ENCODE measurements around the gene VSTM2B.

The VSTM2B gene

DNA sequence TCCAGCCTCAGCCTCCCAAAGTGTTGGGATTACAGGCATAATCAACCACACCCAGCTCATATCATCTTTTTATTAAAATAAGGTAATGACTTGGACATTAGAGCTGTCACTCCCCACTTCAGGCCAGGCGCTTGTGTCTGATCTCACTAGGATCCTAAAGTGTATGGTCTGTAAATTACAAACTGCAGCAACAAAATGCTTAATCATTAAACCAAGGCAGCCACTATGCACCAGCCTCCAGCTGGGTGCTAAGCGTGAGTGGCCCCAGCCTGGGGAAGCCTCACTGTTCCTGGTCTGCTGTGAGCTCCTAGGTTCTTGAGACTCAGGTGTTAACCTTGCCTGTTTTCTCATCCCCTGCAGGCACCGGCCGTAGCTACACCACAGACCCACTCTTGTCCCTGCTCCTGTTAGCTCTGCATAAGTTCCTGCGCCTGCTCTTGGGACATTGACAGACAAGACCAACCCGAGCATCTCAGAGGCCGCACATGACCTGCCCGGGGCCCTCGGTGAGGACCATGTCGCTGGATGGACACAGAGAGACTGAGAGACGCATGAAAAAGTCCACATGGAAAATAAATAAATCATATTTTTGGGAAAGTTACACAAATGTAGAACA is 37.8 kb downstream of the VSTM2B start:
- no peak overlapping the region for H3K4me2 ChIP-seq (ENCODE audit: insufficient read depth, low read length, poor library complexity, severe bottlenecking)
- no peak overlapping the region for H3K9ac ChIP-seq (ENCODE audit: low read depth, low read length, poor library complexity)
- peaks cover 0 to 4% of the 10 kb centered on the region in 2 donors for H3K9me3 ChIP-seq (replicated peaks in 1 of 2; ENCODE audit: control insufficient read depth in 2 of 2, insufficient read depth in 1 of 2, low read depth in 1 of 2, low read length in 2 of 2)
- H2AK5ac ChIP-seq (ENCODE audit: low read depth, low read length), result peak overlapping the region; percentile 89
- no peak overlapping the region for H2BK5ac ChIP-seq (ENCODE audit: low read length)
- no peak overlapping the region for H2AFZ ChIP-seq (ENCODE audit: low read length)
- H3K79me1 ChIP-seq (ENCODE audit: low read depth, low read length), result no peaks in the 10 kb centered on the region
- H3K27me3 ChIP-seq (ENCODE audit: control insufficient read depth in 3 of 3, insufficient read depth in 3 of 3, low read depth in 1 of 3, low read length in 3 of 3), result peaks cover 0 to 28% (median 0%) of the 10 kb centered on the region in 3 experiments
- no peak overlapping the region for H3K27ac ChIP-seq (replicated peaks; ENCODE audit: low read length)
- no peak overlapping the region for H3K18ac ChIP-seq (ENCODE audit: low read length)
- H2BK12ac ChIP-seq (ENCODE audit: low read length), result no peak overlapping the region
- DNase-seq (ENCODE audit: low spot score), result no peak
- no peak overlapping the region for H3K23ac ChIP-seq (ENCODE audit: low read depth, low read length, poor library complexity)
- H2BK15ac ChIP-seq (ENCODE audit: low read length), result no peak overlapping the region
- no peak overlapping the region for H3K14ac ChIP-seq (ENCODE audit: low read length)
- H3K36me3 ChIP-seq (replicated peaks in 1 of 2; ENCODE audit: control insufficient read depth in 2 of 2, insufficient read depth in 2 of 2, low read length in 2 of 2), result no peaks in the 10 kb centered on the region
- H3K4me3 ChIP-seq (ENCODE audit: low read length in 2 of 2), result no peak overlapping the region
- no peak overlapping the region for H4K91ac ChIP-seq (ENCODE audit: low read depth, low read length, poor library complexity)
- peaks cover 0 to 6% of the 10 kb centered on the region in 2 donors for H3K4me1 ChIP-seq (ENCODE audit: control insufficient read depth in 2 of 2, insufficient read depth in 1 of 2, low read depth in 1 of 2, low read length in 2 of 2)
- H3K4ac ChIP-seq (ENCODE audit: low read length), result no peak overlapping the region
- no CpG with 5 or more reads among the region's 11 CpGs for WGBS, 2 donors (ENCODE audit: extremely low coverage in 2 of 2, insufficient read length in 2 of 2, insufficient replicate concordance in 1 of 2)
- no peak overlapping the region for H2BK120ac ChIP-seq (ENCODE audit: low read depth, low read length)
- H4K8ac ChIP-seq (ENCODE audit: low read depth, low read length), result no peak overlapping the region

DNA sequence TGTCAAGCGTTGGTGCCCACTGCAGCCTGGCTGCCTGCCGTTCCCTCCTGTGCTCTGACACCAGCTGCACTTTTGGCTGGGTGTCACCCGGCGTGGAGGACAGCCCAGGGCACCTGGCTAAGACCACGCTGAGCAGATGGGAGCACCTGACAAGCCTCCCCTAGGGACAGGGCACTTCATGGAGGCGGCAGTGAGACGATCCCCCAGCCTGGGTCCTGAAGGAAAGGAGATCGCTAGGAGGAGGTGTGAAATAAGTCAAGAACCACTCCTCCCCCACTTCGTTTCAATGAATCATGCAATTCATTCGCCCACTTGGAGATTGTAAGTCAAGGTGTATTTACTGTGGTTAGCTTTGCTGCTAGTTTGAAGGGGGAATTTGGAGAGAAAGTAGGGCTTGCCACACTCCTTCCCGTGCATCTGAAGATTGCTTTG is 38.8 kb downstream of the VSTM2B start:
- Histone ChIP-seq H3K9ac (ENCODE audit: low read depth, low read length, poor library complexity) (no peak overlapping the region), H3K27ac (replicated peaks; ENCODE audit: low read length) (no peak overlapping the region), H3K4me1 (ENCODE audit: control insufficient read depth in 2 of 2, insufficient read depth in 1 of 2, low read depth in 1 of 2, low read length in 2 of 2) (peaks cover 0 to 6% of the 10 kb centered on the region in 2 donors), H2AFZ (ENCODE audit: low read length) (no peak overlapping the region), H3K4me3 (ENCODE audit: low read length in 2 of 2) (no peak overlapping the region), H3K36me3 (replicated peaks in 1 of 2; ENCODE audit: control insufficient read depth in 2 of 2, insufficient read depth in 2 of 2, low read length in 2 of 2) (no peaks in the 10 kb centered on the region), H2BK15ac (ENCODE audit: low read length) (no peak overlapping the region), H3K4me2 (ENCODE audit: insufficient read depth, low read length, poor library complexity, severe bottlenecking) (no peak overlapping the region), H4K8ac (ENCODE audit: low read depth, low read length) (no peak overlapping the region), H2BK12ac (ENCODE audit: low read length) (no peak overlapping the region), H2BK5ac (ENCODE audit: low read length) (no peak overlapping the region), H3K79me1 (ENCODE audit: low read depth, low read length) (no peaks in the 10 kb centered on the region), H3K23ac (ENCODE audit: low read depth, low read length, poor library complexity) (peak overlapping the region; percentile 86), H2AK5ac (ENCODE audit: low read depth, low read length) (no peak overlapping the region), H3K4ac (ENCODE audit: low read length) (no peak overlapping the region), H3K9me3 (replicated peaks in 1 of 2; ENCODE audit: control insufficient read depth in 2 of 2, insufficient read depth in 1 of 2, low read depth in 1 of 2, low read length in 2 of 2) (peaks cover 0 to 4% of the 10 kb centered on the region in 2 donors), H2BK120ac (ENCODE audit: low read depth, low read length) (no peak overlapping the region), H3K27me3 (ENCODE audit: control insufficient read depth in 3 of 3, insufficient read depth in 3 of 3, low read depth in 1 of 3, low read length in 3 of 3) (peaks cover 0 to 35% (median 0%) of the 10 kb centered on the region in 3 experiments), H4K91ac (ENCODE audit: low read depth, low read length, poor library complexity) (no peak overlapping the region), H3K18ac (ENCODE audit: low read length) (peak overlapping the region; percentile 52), H3K14ac (ENCODE audit: low read length) (no peak overlapping the region)
- DNase-seq (ENCODE audit: low spot score), result no peak
- WGBS, 2 donors (ENCODE audit: extremely low coverage in 2 of 2, insufficient read length in 2 of 2, insufficient replicate concordance in 1 of 2), result no CpG with 5 or more reads among the region's 11 CpGs

DNA sequence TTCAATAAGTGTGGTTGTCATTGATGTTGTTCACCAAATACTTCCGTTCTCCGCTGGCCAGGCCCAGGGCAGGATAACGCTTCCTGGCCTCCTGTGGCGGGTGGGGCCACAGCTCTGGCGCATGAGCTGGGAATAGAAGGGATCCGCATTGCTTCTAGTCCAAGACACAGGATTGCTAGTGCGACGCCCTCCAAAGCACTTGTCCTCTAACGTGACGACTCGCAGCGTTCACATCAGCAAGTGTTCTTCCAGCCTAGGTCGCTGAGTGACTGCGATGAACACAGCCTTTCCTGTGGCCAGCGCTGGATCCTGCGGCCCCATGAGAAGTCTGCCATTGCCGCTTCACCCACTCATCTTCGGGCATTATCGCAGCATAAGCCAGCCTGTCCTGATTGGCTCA is 39.4 kb downstream of the VSTM2B start:
- H2AFZ ChIP-seq (ENCODE audit: low read length), result no peak overlapping the region
- H2BK15ac ChIP-seq (ENCODE audit: low read length), result no peak overlapping the region
- H2BK5ac ChIP-seq (ENCODE audit: low read length), result no peak overlapping the region
- H2BK12ac ChIP-seq (ENCODE audit: low read length), result peak overlapping the region; percentile 14
- WGBS, 2 donors (ENCODE audit: extremely low coverage in 2 of 2, insufficient read length in 2 of 2, insufficient replicate concordance in 1 of 2), result no CpG with 5 or more reads among the region's 19 CpGs
- H2BK120ac ChIP-seq (ENCODE audit: low read depth, low read length), result no peak overlapping the region
- no peaks in the 10 kb centered on the region for H3K9me3 ChIP-seq (replicated peaks in 1 of 2; ENCODE audit: control insufficient read depth in 2 of 2, insufficient read depth in 1 of 2, low read depth in 1 of 2, low read length in 2 of 2)
- H3K27ac ChIP-seq (replicated peaks; ENCODE audit: low read length), result no peak overlapping the region
- DNase-seq (ENCODE audit: low spot score), result no peak
- H3K36me3 ChIP-seq (replicated peaks in 1 of 2; ENCODE audit: control insufficient read depth in 2 of 2, insufficient read depth in 2 of 2, low read length in 2 of 2), result no peaks in the 10 kb centered on the region
- peaks cover 0 to 36% (median 0%) of the 10 kb centered on the region in 3 experiments for H3K27me3 ChIP-seq (ENCODE audit: control insufficient read depth in 3 of 3, insufficient read depth in 3 of 3, low read depth in 1 of 3, low read length in 3 of 3)
- peak overlapping the region; percentile 58 for H3K23ac ChIP-seq (ENCODE audit: low read depth, low read length, poor library complexity)
- H3K18ac ChIP-seq (ENCODE audit: low read length), result peak overlapping the region; percentile 5
- no peaks in the 10 kb centered on the region for H3K79me1 ChIP-seq (ENCODE audit: low read depth, low read length)
- no peak overlapping the region for H3K4ac ChIP-seq (ENCODE audit: low read length)
- H3K14ac ChIP-seq (ENCODE audit: low read length), result peak overlapping the region; percentile 87
- H4K8ac ChIP-seq (ENCODE audit: low read depth, low read length), result no peak overlapping the region
- H3K4me2 ChIP-seq (ENCODE audit: insufficient read depth, low read length, poor library complexity, severe bottlenecking), result no peak overlapping the region
- peaks cover 0 to 6% of the 10 kb centered on the region in 2 donors for H3K4me1 ChIP-seq (ENCODE audit: control insufficient read depth in 2 of 2, insufficient read depth in 1 of 2, low read depth in 1 of 2, low read length in 2 of 2)
- peak overlapping the region; percentile 40 for H3K9ac ChIP-seq (ENCODE audit: low read depth, low read length, poor library complexity)
- no peak overlapping the region for H4K91ac ChIP-seq (ENCODE audit: low read depth, low read length, poor library complexity)
- H2AK5ac ChIP-seq (ENCODE audit: low read depth, low read length), result no peak overlapping the region
- H3K4me3 ChIP-seq (ENCODE audit: low read length in 2 of 2), result no peak overlapping the region

DNA sequence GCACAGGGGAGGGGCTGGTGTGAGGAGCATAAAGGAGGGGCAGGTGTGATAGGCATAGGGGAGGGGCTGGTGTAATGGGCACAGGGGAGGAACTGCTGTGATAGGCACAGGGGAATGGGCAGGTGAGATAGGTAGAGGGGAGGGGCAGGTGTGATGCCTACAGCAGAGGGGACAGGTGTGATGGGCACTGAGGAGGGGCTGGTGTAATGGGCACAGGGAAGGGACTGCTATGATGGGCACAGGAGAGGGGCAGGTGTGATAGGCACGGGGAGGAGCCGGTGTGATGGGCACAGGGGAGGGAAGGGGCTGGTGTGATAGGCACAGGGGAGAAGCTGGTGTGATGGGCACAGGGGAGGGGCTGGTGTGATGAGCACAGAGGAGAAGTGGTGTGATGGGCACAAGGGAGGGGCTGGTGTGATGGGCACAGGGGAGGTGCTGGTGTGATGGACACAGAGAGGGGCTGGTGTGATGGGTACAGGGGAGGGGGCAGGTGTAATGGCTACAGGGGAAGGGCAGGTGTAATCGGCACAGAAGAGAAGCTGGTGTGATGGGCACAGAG is 40.8 kb downstream of the VSTM2B start:
- no CpG with 5 or more reads among the region's 3 CpGs for WGBS, 2 donors (ENCODE audit: extremely low coverage in 2 of 2, insufficient read length in 2 of 2, insufficient replicate concordance in 1 of 2)
- Histone ChIP-seq H2BK5ac (ENCODE audit: low read length) (no peak overlapping the region), H3K27me3 (ENCODE audit: control insufficient read depth in 3 of 3, insufficient read depth in 3 of 3, low read depth in 1 of 3, low read length in 3 of 3) (peaks cover 0 to 43% (median 0%) of the 10 kb centered on the region in 3 experiments), H3K79me1 (ENCODE audit: low read depth, low read length) (no peaks in the 10 kb centered on the region), H3K27ac (replicated peaks; ENCODE audit: low read length) (no peak overlapping the region), H2AFZ (ENCODE audit: low read length) (no peak overlapping the region), H3K23ac (ENCODE audit: low read depth, low read length, poor library complexity) (peak overlapping the region; percentile 80), H3K9ac (ENCODE audit: low read depth, low read length, poor library complexity) (peak overlapping the region; percentile 50), H3K4me3 (ENCODE audit: low read length in 2 of 2) (no peak overlapping the region), H3K4me1 (ENCODE audit: control insufficient read depth in 2 of 2, insufficient read depth in 1 of 2, low read depth in 1 of 2, low read length in 2 of 2) (peaks cover 0 to 6% of the 10 kb centered on the region in 2 donors), H3K14ac (ENCODE audit: low read length) (no peak overlapping the region), H2BK12ac (ENCODE audit: low read length) (no peak overlapping the region), H4K91ac (ENCODE audit: low read depth, low read length, poor library complexity) (no peak overlapping the region), H3K9me3 (replicated peaks in 1 of 2; ENCODE audit: control insufficient read depth in 2 of 2, insufficient read depth in 1 of 2, low read depth in 1 of 2, low read length in 2 of 2) (no peaks in the 10 kb centered on the region), H3K36me3 (replicated peaks in 1 of 2; ENCODE audit: control insufficient read depth in 2 of 2, insufficient read depth in 2 of 2, low read length in 2 of 2) (no peaks in the 10 kb centered on the region), H2BK120ac (ENCODE audit: low read depth, low read length) (no peak overlapping the region), H3K4ac (ENCODE audit: low read length) (no peak overlapping the region), H2AK5ac (ENCODE audit: low read depth, low read length) (no peak overlapping the region), H3K18ac (ENCODE audit: low read length) (peak overlapping the region; percentile 51), H3K4me2 (ENCODE audit: insufficient read depth, low read length, poor library complexity, severe bottlenecking) (no peak overlapping the region), H2BK15ac (ENCODE audit: low read length) (no peak overlapping the region), H4K8ac (ENCODE audit: low read depth, low read length) (peak overlapping the region; percentile 72)
- DNase-seq (ENCODE audit: low spot score), result no peak

Measured in neuronal stem cell (in vitro differentiated cells).